ENCODE data around the gene RAPGEF5. TPM values are rescaled to one million over a fixed set of nuclear protein-coding genes. Genes with fewer than 3 reads are reported as not detected.

Gene RAPGEF5
- total RNA-seq, 1 donor from 2014 or later, result 1.1 TPM

GRCh38 chr7:22208799-22209198 lies 148.2 kb downstream of the RAPGEF5 start:
- Histone ChIP-seq H3K4me3 (ENCODE audit: low read depth, low read length) (no peak overlapping the region), H3K36me3 (ENCODE audit: control insufficient read depth, insufficient read depth, low read length) (no peaks in the 10 kb centered on the region), H3K27me3 (ENCODE audit: control insufficient read depth, insufficient read depth, low read length) (no peaks in the 10 kb centered on the region)
- no peak for DNase-seq (ENCODE audit: low read depth)
- no peak for TF ChIP-seq CTCF (IDR thresholded peaks at IDR 0.05; ENCODE audit: insufficient read depth, low read length, poor library complexity, severe bottlenecking)

- Histone ChIP-seq H3K4me3 (ENCODE audit: low read depth, low read length) (no peak overlapping the region), H3K27me3 (ENCODE audit: control insufficient read depth, insufficient read depth, low read length) (no peaks in the 10 kb centered on the region), H3K36me3 (ENCODE audit: control insufficient read depth, insufficient read depth, low read length) (no peaks in the 10 kb centered on the region)
- no peak for DNase-seq (ENCODE audit: low read depth)
- no peak for TF ChIP-seq CTCF (IDR thresholded peaks at IDR 0.05; ENCODE audit: insufficient read depth, low read length, poor library complexity, severe bottlenecking)
These were observed 149.2 kb downstream of the RAPGEF5 start for GRCh38 chr7:22207724-22208225.

- Histone ChIP-seq H3K36me3 (ENCODE audit: control insufficient read depth, insufficient read depth, low read length) (no peaks in the 10 kb centered on the region), H3K4me3 (ENCODE audit: low read depth, low read length) (no peak overlapping the region), H3K27me3 (ENCODE audit: control insufficient read depth, insufficient read depth, low read length) (no peaks in the 10 kb centered on the region)
- no peak for TF ChIP-seq CTCF (IDR thresholded peaks at IDR 0.05; ENCODE audit: insufficient read depth, low read length, poor library complexity, severe bottlenecking)
- no peak for DNase-seq (ENCODE audit: low read depth)
These were observed 151.3 kb downstream of the RAPGEF5 start for GRCh38 chr7:22205631-22206030.

GRCh38 chr7:22204312-22204711 lies 152.6 kb downstream of the RAPGEF5 start:
- TF ChIP-seq CTCF (IDR thresholded peaks at IDR 0.05; ENCODE audit: insufficient read depth, low read length, poor library complexity, severe bottlenecking), result no peak
- Histone ChIP-seq H3K27me3 (ENCODE audit: control insufficient read depth, insufficient read depth, low read length) (no peaks in the 10 kb centered on the region), H3K4me3 (ENCODE audit: low read depth, low read length) (no peak overlapping the region), H3K36me3 (ENCODE audit: control insufficient read depth, insufficient read depth, low read length) (no peaks in the 10 kb centered on the region)
- no peak for DNase-seq (ENCODE audit: low read depth)

- H3K4me3 ChIP-seq (ENCODE audit: low read depth, low read length), result no peak overlapping the region
- TF ChIP-seq CTCF (IDR thresholded peaks at IDR 0.05; ENCODE audit: insufficient read depth, low read length, poor library complexity, severe bottlenecking), result no peak
- no peak for DNase-seq (ENCODE audit: low read depth)
- no peaks in the 10 kb centered on the region for H3K36me3 ChIP-seq (ENCODE audit: control insufficient read depth, insufficient read depth, low read length)
- no peaks in the 10 kb centered on the region for H3K27me3 ChIP-seq (ENCODE audit: control insufficient read depth, insufficient read depth, low read length)
These were observed 154.8 kb downstream of the RAPGEF5 start for GRCh38 chr7:22202141-22202540.

GRCh38 chr7:22201186-22201880 lies 155.6 kb downstream of the RAPGEF5 start:
- DNase-seq (ENCODE audit: low read depth), result no peak
- Histone ChIP-seq H3K27me3 (ENCODE audit: control insufficient read depth, insufficient read depth, low read length) (no peaks in the 10 kb centered on the region), H3K4me3 (ENCODE audit: low read depth, low read length) (no peak overlapping the region), H3K36me3 (ENCODE audit: control insufficient read depth, insufficient read depth, low read length) (no peaks in the 10 kb centered on the region)
- TF ChIP-seq CTCF (IDR thresholded peaks at IDR 0.05; ENCODE audit: insufficient read depth, low read length, poor library complexity, severe bottlenecking), result no peak
